ENCODE measurements around the gene CARS1.

The CARS1 gene

GRCh38 chr11:3044915-3045314 lies 12.3 kb downstream of the CARS1 start:
- in situ Hi-C loops (cut with MboI; ENCODE audit: low pct_unique_long_range_greater_than_20kb, low sequenced_read_pairs) = no loop called here
- no peak for DNase-seq

GRCh38 chr11:3044004-3044403 lies 13.2 kb downstream of the CARS1 start:
- no peak for DNase-seq
- in situ Hi-C loops (cut with MboI; ENCODE audit: low pct_unique_long_range_greater_than_20kb, low sequenced_read_pairs) = no loop called here

GRCh38 chr11:3043315-3043871 lies 13.8 kb downstream of the CARS1 start:
- in situ Hi-C loops (cut with MboI; ENCODE audit: low pct_unique_long_range_greater_than_20kb, low sequenced_read_pairs) = no loop called here
- no peak for DNase-seq

- in situ Hi-C loops (cut with MboI; ENCODE audit: low pct_unique_long_range_greater_than_20kb, low sequenced_read_pairs) = no loop called here
- DNase-seq = no peak
Measured at GRCh38 chr11:3042496-3043314, 14.5 kb downstream of the CARS1 start.

- in situ Hi-C loops (cut with MboI; ENCODE audit: low pct_unique_long_range_greater_than_20kb, low sequenced_read_pairs) = no loop called here
- DNase-seq = no peak
Measured at GRCh38 chr11:3041699-3042441, 15.4 kb downstream of the CARS1 start.

GRCh38 chr11:3040881-3041280 lies 16.3 kb downstream of the CARS1 start:
- no peak for DNase-seq
- in situ Hi-C loops (cut with MboI; ENCODE audit: low pct_unique_long_range_greater_than_20kb, low sequenced_read_pairs) = no loop called here

GRCh38 chr11:3037945-3038271 lies 19.3 kb downstream of the CARS1 start:
- in situ Hi-C loops (cut with MboI; ENCODE audit: low pct_unique_long_range_greater_than_20kb, low sequenced_read_pairs) = no loop called here
- DNase-seq = no peak

- in situ Hi-C loops (cut with MboI; ENCODE audit: low pct_unique_long_range_greater_than_20kb, low sequenced_read_pairs) = no loop called here
- DNase-seq = peak; percentile 60
Measured at GRCh38 chr11:3037040-3037944, 19.9 kb downstream of the CARS1 start.

GRCh38 chr11:3036419-3036818 lies 20.8 kb downstream of the CARS1 start:
- DNase-seq = no peak
- in situ Hi-C loops (cut with MboI; ENCODE audit: low pct_unique_long_range_greater_than_20kb, low sequenced_read_pairs) = no loop called here

GRCh38 chr11:3035333-3035732 lies 21.9 kb downstream of the CARS1 start:
- no peak for DNase-seq
- in situ Hi-C loops (cut with MboI; ENCODE audit: low pct_unique_long_range_greater_than_20kb, low sequenced_read_pairs) = no loop called here

GRCh38 chr11:3030289-3031070 lies 26.7 kb downstream of the CARS1 start:
- in situ Hi-C loops (cut with MboI; ENCODE audit: low pct_unique_long_range_greater_than_20kb, low sequenced_read_pairs) = no loop called here
- no peak for DNase-seq

- in situ Hi-C loops (cut with MboI; ENCODE audit: low pct_unique_long_range_greater_than_20kb, low sequenced_read_pairs) = no loop called here
- DNase-seq = no peak
Measured at GRCh38 chr11:3028813-3029212, 28.4 kb downstream of the CARS1 start.

GRCh38 chr11:3026803-3027202 lies 30.4 kb downstream of the CARS1 start:
- in situ Hi-C loops (cut with MboI; ENCODE audit: low pct_unique_long_range_greater_than_20kb, low sequenced_read_pairs) = no loop called here
- DNase-seq = no peak

GRCh38 chr11:3022982-3023381 lies 34.2 kb downstream of the CARS1 start:
- in situ Hi-C loops (cut with MboI; ENCODE audit: low pct_unique_long_range_greater_than_20kb, low sequenced_read_pairs) = no loop called here
- no peak for DNase-seq

GRCh38 chr11:3022300-3022967 lies 34.8 kb downstream of the CARS1 start:
- in situ Hi-C loops (cut with MboI; ENCODE audit: low pct_unique_long_range_greater_than_20kb, low sequenced_read_pairs) = no loop called here
- DNase-seq = peak; percentile 38

GRCh38 chr11:3021125-3021524 lies 36.1 kb downstream of the CARS1 start:
- in situ Hi-C loops (cut with MboI; ENCODE audit: low pct_unique_long_range_greater_than_20kb, low sequenced_read_pairs) = no loop called here
- peak; percentile 23 for DNase-seq

- in situ Hi-C loops (cut with MboI; ENCODE audit: low pct_unique_long_range_greater_than_20kb, low sequenced_read_pairs) = no loop called here
Measured at GRCh38 chr11:3020011-3020410, 37.2 kb downstream of the CARS1 start.

GRCh38 chr11:3018596-3018995 lies 38.6 kb downstream of the CARS1 start:
- DNase-seq = no peak
- in situ Hi-C loops (cut with MboI; ENCODE audit: low pct_unique_long_range_greater_than_20kb, low sequenced_read_pairs) = no loop called here

More at GRCh38 chr11:3020011-3020410, 37.2 kb downstream of the CARS1 start:
- DNase-seq = no peak
